OCI-LY3 (cell line): Measurements from ENCODE around the gene BDH2.

Experiments
- H2AFZ ChIP-seq: fragments of 200-600, 300-600 bp; shearing (Covaris generic); 2 replicates; pipeline ENCODE4 v1.6.0; 2014; ENCODE audit warnings: antibody characterized with exemption, low read depth, low read length
- H3K27ac ChIP-seq: fragments of 200-600, 300-600 bp; sonication (generic); 2 replicates; pipeline ENCODE4 v1.5.1; 2014; ENCODE audit warnings: mild to moderate bottlenecking, low read length, moderate library complexity, mixed read lengths
- H3K27me3 ChIP-seq: fragments of 200-600, 300-600 bp; sonication (generic); 2 replicates; pipeline ENCODE4 v1.6.1; 2014; ENCODE audit warnings: low read depth, low read length, mixed read lengths
- H3K36me3 ChIP-seq: fragments of 200-600, 300-600 bp; sonication (generic); replicated peaks from 2 replicates; pipeline ENCODE3; 2014; ENCODE audit warnings: low read depth, low read length, mixed read lengths
- H3K4me1 ChIP-seq: fragments of 300-600, 200-600 bp; sonication (generic); 2 replicates; pipeline ENCODE4 v1.6.1; 2014; ENCODE audit warnings: low read length, mixed read lengths
- H3K4me2 ChIP-seq: fragments of 200-600, 300-600 bp; sonication (generic); 2 replicates; pipeline ENCODE4 v1.6.1; 2014; ENCODE audit warnings: low read length, mixed read lengths
- H3K4me3 ChIP-seq: fragments of 300-600, 200-600 bp; sonication (generic); 2 replicates; pipeline ENCODE4 v1.5.1; 2014; ENCODE audit warnings: antibody characterized with exemption, mild to moderate bottlenecking, low read length, moderate library complexity
- H3K79me2 ChIP-seq: fragments of 300-600, 200-600 bp; shearing (Covaris generic); 2 replicates; pipeline ENCODE4 v1.6.1; 2014; ENCODE audit warnings: mild to moderate bottlenecking, low read length, mixed read lengths
- H3K9ac ChIP-seq: fragments of 300-600, 200-600 bp; shearing (Covaris generic); 2 replicates; pipeline ENCODE4 v1.6.0; 2014; ENCODE audit warnings: mild to moderate bottlenecking, low read length, moderate library complexity
- H3K9me3 ChIP-seq: fragments of 200-600, 300-600 bp; shearing (Covaris generic); 2 replicates; pipeline ENCODE4 v1.6.1; 2014; ENCODE audit warnings: low read length, mixed read lengths; ENCODE audit not compliant: insufficient read depth
- H4K20me1 ChIP-seq: fragments of 200-600, 300-600 bp; sonication (generic); 2 replicates; pipeline ENCODE4 v1.6.1; 2016; ENCODE audit warnings: low read length, mixed read lengths; ENCODE audit not compliant: insufficient read depth
- CTCF ChIP-seq: fragments of 200-600, 300-600 bp; sonication (generic); IDR thresholded peaks from 2 replicates; pipeline ENCODE4 v1.5.1; 2014; ENCODE audit warnings: antibody characterized with exemption, low read length, low read depth
- EZH2phosphoT487 ChIP-seq: fragments of 200-600 bp; shearing (Covaris generic); IDR thresholded peaks from 2 replicates; pipeline ENCODE4 v1.6.1; 2018; ENCODE audit warnings: antibody characterized with exemption, mixed run types, low read depth

Gene BDH2

GRCh38 chr4:103086551-103086950 lies 13.1 kb downstream of the BDH2 start:
- Histone ChIP-seq H3K27me3 (no peaks in the 10 kb centered on the region), H3K9ac (no peak overlapping the region), H2AFZ (no peak overlapping the region), H3K79me2 (no peaks in the 10 kb centered on the region), H3K4me3 (no peak overlapping the region), H3K27ac (no peak overlapping the region), H3K9me3 (no peaks in the 10 kb centered on the region), H3K36me3 (no peaks in the 10 kb centered on the region), H4K20me1 (no peaks in the 10 kb centered on the region), H3K4me1 (peaks cover 4% of the 10 kb centered on the region), H3K4me2 (no peak overlapping the region)
- no peak for TF ChIP-seq CTCF

- no peaks in the 10 kb centered on the region for H3K9me3 ChIP-seq
- H3K27ac ChIP-seq = no peak overlapping the region
- peaks cover 2% of the 10 kb centered on the region for H3K4me1 ChIP-seq
- no peaks in the 10 kb centered on the region for H3K27me3 ChIP-seq
- H3K4me2 ChIP-seq = no peak overlapping the region
- TF ChIP-seq EZH2phosphoT487 (no peak), CTCF (no peak)
- H2AFZ ChIP-seq = no peak overlapping the region
- H3K79me2 ChIP-seq = no peaks in the 10 kb centered on the region
- no peak overlapping the region for H3K9ac ChIP-seq
- H3K36me3 ChIP-seq = no peaks in the 10 kb centered on the region
- H3K4me3 ChIP-seq = no peak overlapping the region
- H4K20me1 ChIP-seq = no peaks in the 10 kb centered on the region
Observed at GRCh38 chr4:103085555-103086196, 14.0 kb downstream of the BDH2 start.

- no peak overlapping the region for H2AFZ ChIP-seq
- TF ChIP-seq CTCF (no peak), EZH2phosphoT487 (no peak)
Observed at GRCh38 chr4:103079621-103080020, 20.0 kb downstream of the BDH2 start.

GRCh38 chr4:103076747-103077347 lies 22.8 kb downstream of the BDH2 start, which contains the start of gene SLC9B2:
SLC9B2 (minus strand) TSS chr4:103076761; CDS start chr4:103067550, 9,211 bp downstream.
- H3K79me2 ChIP-seq = peaks cover 45% of the 10 kb centered on the region
- no peaks in the 10 kb centered on the region for H3K9me3 ChIP-seq
- peak within 1 kb of the TSS; percentile 86 for H3K4me2 ChIP-seq
- H3K36me3 ChIP-seq = peaks cover 22% of the 10 kb centered on the region
- peaks cover 10% of the 10 kb centered on the region for H4K20me1 ChIP-seq
- H3K9ac ChIP-seq = peak within 1 kb of the TSS; percentile 88
- TF ChIP-seq EZH2phosphoT487 (no peak), CTCF (no peak)
- peaks cover 36% of the 10 kb centered on the region for H3K4me1 ChIP-seq
- H3K4me3 ChIP-seq = peak within 1 kb of the TSS; percentile 92
- peak within 1 kb of the TSS; percentile 58 for H3K27ac ChIP-seq
- no peaks in the 10 kb centered on the region for H3K27me3 ChIP-seq
- peak within 1 kb of the TSS; percentile 85 for H2AFZ ChIP-seq

More at GRCh38 chr4:103079621-103080020, 20.0 kb downstream of the BDH2 start:
- no peak overlapping the region for H3K27ac ChIP-seq
- peaks cover 19% of the 10 kb centered on the region for H3K79me2 ChIP-seq
- no peak overlapping the region for H3K4me3 ChIP-seq
- no peaks in the 10 kb centered on the region for H3K36me3 ChIP-seq
- H3K27me3 ChIP-seq = no peaks in the 10 kb centered on the region
- peaks cover 30% of the 10 kb centered on the region for H3K4me1 ChIP-seq
- no peaks in the 10 kb centered on the region for H4K20me1 ChIP-seq
- H3K9me3 ChIP-seq = no peaks in the 10 kb centered on the region
- H3K4me2 ChIP-seq = no peak overlapping the region
- H3K9ac ChIP-seq = no peak overlapping the region
